NCI-H510A (cell line): ENCODE measurements around the gene MRO.
"Not testable (repeated sequence)": the region's sequence is repeated elsewhere in the genome, so short reads cannot be mapped to it uniquely, and the experiment has no call there.

ENCODE experiments used
- DNase-seq: peaks from one replicate; lab custom pipeline; 2025; lab: John Stamatoyannopoulos, UW

MRO gene

GRCh38 chr18:50791599-50792438 is 28.0 kb downstream of the MRO start:
- no peak for DNase-seq

- DNase-seq: no peak
Measured at GRCh38 chr18:50790948-50791347, 28.9 kb downstream of the MRO start.

GRCh38 chr18:50790241-50790640 is 29.6 kb downstream of the MRO start:
- no peak for DNase-seq

- no peak for DNase-seq
Measured at GRCh38 chr18:50788284-50788683, 31.5 kb downstream of the MRO start.

DNA sequence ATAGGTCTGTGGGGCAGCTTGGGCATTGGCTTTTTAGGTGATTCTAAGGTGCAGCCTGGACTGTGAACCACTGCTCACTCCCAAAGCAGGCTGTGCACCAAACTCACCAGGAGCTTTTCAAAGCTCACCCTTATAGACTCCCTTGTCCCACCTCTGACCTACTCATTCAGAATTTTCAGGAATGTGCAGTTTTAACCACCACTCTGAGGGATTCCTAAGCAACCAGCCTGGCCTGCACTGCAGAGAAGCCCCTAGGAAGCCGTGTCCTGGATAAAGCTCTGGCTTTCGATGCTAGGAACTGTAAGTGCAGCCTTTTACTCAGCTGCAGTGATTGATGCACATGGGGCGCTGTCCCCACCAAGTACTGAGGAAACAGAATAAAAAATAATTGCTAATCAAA is 33.0 kb downstream of the MRO start:
- DNase-seq: no peak

GRCh38 chr18:50783553-50783952 is 36.3 kb downstream of the MRO start:
- no peak for DNase-seq

DNA sequence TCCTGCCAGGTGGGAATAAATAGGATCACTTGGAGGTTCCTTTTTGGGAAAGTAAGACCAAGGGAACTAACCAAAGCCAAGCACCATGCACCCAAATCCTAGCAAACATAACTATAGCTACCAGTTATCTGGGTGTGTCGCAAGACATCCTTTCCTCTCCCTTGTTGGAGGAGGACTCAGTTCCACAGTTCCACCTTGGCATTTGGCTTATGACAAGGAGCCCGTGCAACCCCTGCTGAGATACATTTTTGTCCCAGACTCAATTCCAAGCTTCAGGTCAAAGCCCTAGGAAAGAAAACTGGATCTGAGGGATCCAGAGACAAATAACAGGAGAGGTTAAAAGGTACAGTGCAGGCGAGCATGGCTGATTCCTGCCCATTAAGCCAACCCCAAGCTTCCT is 40.8 kb downstream of the MRO start:
- not testable (repeated sequence) for DNase-seq

DNA sequence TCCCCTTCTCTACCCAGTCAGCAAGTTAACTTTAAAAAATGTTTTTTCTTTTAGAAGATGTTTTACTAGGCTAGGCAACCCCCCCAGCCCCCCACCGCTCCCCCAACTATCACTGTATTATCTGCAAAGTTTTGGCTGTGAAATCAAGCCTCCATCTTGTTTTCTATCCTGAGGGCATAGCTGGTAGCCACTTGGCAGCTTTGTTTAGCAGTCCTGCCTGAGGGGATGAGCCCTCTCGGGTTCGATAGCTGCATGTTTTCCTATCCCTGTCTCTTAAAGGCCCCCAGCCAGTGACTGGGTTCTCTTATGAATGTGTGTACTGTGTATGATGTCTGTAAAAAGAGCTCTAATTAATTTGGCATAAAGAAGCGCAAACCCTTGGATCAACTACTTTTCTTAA is 43.4 kb downstream of the MRO start:
- DNase-seq: no peak

DNA sequence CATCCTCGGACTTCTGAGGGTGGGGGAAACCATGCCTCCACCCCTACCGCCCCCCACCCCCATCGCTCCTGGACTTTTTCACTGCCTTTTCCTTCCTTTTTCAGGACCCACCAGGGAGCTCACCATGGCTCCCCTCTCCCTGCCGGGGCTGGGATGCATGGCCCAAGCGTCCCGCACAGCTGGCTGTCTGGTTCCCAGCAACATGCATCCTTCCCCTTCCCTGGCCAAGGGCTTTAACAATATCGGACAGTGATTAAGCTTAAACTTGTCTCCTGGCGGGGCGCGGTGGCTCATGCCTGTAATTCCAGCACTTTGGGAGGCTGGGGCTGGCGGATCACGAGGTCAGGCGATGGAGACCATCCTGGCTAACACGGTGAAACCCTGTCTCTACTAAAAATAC is 44.1 kb downstream of the MRO start:
- DNase-seq: no peak

DNA sequence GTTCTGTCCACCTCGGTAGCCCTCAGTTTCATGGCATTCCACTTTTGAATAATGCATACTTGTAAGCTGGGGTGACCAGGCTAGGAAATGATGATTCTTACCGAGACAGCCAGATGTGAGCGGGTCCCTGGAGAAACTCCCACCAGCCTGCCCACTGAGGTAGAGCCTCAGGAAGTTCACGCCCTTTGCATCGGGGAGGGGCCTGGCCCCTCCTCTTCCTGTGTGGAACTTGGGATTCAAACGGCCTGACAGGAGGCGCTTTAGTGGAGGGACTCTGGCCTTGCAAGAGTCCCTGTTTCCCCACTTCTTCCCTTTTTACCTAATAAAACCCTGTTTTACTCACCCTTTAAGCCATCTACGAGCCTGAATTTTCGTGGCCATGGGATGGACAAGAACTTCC is 44.6 kb downstream of the MRO start:
- no peak for DNase-seq

DNA sequence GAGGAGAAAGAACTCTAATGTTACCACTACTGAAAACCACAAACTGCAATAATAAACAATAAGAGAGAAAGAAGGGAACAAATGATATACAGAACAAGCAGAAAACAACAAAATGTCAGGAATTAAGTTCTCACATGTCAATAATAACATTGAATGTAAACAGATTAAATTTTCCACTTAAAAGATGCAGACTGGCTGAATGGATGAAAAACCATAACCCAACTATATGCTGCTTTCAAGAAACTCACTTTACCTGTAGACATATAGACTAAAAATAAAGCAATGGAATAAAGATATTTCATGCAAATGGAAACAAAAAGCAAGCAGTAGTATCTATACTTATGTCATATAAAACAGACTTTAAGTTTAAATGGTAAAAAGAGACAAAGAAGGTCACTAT is 50.4 kb downstream of the MRO start:
- no peak for DNase-seq

- DNase-seq: no peak
Measured at GRCh38 chr18:50757358-50757757, 62.5 kb downstream of the MRO start.

- no peak for DNase-seq
Measured at GRCh38 chr18:50754297-50754696, 65.5 kb downstream of the MRO start.

- DNase-seq: no peak
Measured at GRCh38 chr18:50753311-50753710, 66.5 kb downstream of the MRO start.

- DNase-seq: no peak
Measured at GRCh38 chr18:50751947-50752346, 67.9 kb downstream of the MRO start.

DNA sequence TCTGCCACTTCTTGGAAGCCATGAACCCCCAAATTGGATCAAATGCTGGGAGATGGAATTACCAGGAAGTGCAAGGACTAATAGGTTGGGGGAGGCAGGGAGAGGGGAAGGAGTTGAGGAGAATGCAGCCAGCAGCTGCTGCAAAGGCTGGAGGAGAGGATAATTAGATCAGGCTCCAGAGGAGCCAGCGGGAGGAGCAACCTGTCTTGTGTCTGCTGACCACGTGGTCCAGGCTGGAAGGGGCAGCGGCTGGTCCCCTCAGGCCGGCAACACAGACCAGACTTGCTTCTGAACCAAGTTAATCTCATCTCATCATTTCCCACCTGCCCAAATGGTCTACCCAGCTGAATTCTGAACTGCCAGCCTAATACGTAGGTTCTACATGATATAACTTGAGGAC is 68.3 kb downstream of the MRO start:
- DNase-seq: no peak

DNA sequence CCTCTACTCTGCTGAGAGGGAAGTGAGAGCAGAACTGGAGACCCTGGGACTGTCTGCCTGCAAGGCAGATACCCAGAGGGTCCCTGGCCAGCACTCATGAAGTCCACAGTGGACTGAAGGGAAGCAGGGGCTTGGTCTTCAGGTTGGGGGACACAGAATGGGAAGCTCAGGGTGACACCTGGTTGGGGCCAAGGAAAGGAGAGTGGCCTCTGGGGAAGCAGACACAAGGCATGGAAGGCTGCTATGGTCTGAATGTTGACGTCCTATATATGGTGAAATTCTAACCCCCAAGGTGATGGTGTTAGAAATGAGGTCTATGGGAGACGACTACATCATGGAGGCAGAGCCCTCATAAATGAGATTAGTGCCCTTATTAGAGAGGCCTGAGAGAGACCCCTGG is 69.3 kb downstream of the MRO start:
- no peak for DNase-seq

DNA sequence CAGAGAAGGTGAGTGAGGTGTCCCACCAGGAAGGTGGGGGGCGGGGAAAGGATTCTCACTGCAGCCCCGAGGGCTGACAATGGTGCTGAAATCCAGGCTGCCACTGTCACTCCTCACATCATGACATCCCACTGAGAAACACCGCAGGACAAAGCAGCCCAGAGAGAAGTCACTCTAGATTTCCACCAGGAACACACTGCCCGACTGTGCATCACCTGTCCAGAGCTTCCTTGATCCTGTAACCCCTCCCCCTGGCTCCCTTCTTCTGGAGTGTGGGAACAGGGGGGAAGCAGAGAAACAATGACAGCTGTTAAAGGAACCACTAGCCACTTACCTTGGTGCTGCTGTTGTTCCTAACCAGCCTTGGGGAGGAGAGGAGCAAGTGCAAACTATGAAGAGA is 69.9 kb downstream of the MRO start:
- DNase-seq: no peak

DNA sequence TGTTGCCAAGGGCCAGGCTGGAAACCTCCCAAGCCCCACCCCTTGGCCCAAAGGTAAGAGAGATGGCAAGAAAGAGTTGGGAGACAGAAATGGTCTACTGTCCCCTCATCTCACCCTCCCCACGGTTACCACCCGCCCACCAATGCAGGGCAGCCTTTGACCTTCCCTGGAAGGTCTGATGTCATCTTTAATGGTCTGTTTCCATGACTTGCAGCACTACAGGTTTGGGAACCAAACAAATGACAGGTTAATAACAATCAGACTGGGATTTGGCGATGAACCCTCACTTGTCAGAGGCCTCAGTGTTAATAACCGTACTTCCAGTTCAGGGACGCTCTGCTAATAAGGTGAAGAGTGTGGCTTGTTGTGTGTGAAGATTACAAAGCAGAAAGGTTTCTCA is 70.4 kb downstream of the MRO start:
- no peak for DNase-seq

DNA sequence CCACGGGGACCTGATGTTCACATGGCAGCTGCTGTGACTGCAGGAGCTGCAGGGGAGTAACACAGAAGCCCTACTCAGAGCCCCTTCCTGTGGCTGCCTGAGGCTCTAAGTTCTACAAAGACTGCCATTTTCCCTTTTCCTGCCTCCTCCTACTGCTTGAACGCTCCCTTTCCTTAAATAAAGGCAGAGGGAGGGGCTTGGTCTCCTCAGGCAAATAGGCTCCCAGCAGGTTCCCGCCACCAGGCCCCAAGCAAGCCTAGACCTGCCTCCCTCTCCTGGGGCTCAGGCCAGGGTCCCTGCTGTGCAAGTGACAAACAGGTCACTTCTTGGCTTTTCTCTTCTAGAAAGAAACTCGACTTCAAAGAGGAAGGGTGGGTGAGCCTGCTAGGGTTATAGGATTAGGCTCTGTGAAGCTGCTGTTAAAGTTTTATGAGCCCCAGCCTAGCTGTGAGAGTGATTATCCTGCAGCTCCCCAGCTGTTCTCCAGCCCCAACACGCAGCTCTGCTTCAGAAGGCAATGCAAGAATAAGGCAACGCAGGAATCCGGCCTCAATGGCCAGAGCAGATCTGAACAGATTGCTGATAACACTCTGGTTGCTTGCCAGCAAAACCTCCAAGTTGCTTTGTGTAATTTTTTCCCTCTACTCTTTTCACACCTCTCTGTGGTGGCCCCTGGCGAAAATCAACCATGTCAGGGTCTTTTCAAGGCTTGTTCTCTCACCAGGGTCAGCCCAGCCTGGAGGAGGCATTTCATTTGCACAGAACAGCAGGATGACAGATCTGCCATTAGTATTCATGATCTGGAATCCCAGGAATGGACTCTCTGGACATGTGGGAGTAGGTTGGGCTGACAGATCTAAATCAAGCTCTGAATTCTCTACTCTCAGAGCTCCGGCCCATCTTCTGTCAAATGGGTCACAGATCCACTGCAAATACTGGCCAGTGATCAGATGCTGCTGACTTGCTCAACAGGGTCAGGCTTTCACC is 71.3 kb downstream of the MRO start:
- no peak for DNase-seq

- no peak for DNase-seq
Measured at GRCh38 chr18:50747849-50748242, 72.0 kb downstream of the MRO start.

DNA sequence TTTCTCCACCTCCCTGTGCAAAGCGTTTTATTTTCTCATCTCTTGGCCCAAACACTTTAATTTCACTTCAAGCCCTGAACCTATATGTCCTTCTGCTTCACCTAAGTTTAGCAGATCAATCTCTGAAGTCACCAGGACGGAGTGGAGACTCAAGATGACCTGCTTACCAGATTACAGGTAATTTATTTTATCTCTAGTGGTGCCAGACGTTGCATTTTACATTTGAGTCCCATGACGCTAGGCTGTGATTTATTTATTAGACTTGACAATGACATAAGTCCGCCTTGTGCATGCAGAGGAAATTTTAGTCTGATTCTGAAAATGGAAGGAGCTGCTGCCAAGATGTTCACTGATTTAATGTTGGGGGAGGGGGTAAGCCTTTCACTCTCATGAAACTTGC is 73.9 kb downstream of the MRO start:
- no peak for DNase-seq
